Measurements from ENCODE around the gene DLST.
"Not testable (repeated sequence)": the region's sequence is repeated elsewhere in the genome, so short reads cannot be mapped to it uniquely, and the experiment has no call there.

Gene DLST

DNA sequence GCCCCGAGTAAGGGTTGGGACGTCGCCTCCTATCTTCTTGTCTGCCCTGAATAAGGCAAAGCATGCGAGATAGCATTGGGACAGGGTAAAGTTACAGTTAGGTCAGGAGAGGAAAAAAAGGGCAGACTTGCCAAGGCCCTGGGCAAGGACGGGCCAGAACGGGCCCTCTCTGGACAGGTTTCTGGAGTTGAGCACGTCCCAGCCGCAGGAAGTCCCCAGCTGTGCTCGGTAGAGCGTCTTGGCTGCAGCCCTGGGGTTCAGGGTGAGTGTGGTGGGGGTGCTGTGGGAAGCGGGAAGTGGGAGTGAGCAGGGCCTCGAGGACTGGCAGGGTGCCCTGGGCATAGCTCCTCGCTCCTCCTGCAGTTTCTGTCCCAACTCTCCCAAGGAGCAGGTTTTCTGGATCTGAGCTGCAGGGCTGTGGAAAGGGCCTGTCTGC, 35.9 kb downstream of the DLST start:
- no peak for DNase-seq (ENCODE audit: low read depth)

GRCh38 chr14:74918380-74918779, 36.7 kb downstream of the DLST start:
- no peak for DNase-seq (ENCODE audit: low read depth)

- no peak for DNase-seq (ENCODE audit: low read depth)
Measured at GRCh38 chr14:74919421-74920165, 37.9 kb downstream of the DLST start.

DNA sequence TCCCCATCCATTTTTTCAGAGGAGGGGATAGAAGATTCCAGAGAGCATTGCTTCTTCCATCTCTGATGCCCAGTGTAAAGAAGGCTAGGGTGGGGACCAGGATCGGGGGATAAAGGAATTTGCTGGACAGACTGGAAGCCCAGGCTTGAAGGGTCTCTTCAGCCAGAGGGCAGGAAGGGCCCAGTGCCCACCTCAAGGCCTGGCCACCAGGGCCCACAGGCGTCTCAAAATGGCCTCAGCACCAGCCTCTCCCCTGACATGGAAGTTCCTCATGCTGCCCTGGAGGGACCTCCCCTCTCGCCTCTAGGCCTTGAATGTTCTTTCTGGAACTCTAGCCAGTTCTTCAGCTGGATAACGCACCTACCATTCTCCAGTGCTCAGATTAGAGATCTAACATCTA, 38.6 kb downstream of the DLST start:
- no peak for DNase-seq (ENCODE audit: low read depth)

DNA sequence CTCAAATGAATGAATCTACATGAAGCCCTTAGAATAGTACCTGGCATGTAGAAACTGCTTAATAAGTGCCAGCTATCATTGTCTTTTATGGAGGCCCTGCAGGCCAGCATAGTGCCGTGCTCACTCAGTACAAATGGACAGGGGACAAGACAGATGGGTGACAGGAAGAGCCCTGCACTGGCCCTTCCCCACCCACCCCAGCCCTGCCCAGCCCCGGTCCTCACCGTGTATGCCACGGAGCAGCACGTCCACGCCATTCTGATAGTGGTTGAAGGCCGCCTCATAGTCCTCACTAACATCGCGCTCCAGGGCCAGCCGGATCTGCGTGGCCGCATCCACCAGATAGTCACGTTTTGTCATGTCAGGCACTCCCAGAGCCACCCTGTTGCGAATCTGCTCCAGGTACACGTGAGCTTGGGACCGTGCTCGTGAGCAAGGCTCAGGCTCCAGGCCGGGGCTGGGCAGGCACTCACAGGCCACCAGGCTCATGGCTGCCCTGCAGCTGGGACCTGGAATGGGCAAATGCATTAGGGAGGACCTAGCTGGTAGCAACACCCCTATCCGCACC, 39.4 kb downstream of the DLST start:
- DNase-seq (ENCODE audit: low read depth) = no peak

DNA sequence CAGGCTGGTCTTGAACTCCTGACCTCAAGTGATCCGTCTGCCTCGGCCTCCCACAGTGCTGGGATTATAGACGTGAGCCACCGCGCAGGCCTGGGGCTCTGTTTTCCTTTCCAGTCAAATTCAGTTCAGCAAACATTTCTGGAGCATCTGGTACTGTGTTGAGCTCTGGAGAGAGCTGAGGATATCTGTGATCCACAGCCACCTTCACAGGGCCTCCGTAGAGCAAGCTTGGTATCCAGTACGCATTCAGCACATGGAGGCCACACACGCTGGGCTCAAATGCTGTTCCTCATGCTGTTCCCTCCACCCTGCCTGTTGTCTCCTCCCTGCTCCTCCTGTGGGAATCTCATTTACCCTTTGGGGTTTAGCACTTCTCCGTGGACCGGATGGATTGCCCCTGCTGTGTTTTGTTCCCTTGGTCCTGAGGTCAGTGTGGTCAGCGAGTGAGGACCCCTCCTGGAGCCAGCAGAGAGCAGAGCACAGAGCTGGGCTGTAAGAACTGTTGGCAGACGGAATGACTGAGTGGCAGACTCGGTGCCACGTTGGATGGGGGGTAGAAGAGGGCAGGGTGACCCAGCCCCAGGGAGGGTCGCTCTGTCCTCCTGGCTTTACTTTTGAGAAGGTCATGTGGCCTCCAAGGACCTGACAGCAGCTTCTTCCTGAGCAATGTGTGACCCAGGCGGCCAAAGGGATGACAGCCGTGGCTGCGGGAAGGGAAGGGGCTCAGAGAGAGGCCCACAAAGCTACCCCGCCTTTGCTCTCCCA, 40.5 kb downstream of the DLST start:
- no peak for DNase-seq (ENCODE audit: low read depth)

DNA sequence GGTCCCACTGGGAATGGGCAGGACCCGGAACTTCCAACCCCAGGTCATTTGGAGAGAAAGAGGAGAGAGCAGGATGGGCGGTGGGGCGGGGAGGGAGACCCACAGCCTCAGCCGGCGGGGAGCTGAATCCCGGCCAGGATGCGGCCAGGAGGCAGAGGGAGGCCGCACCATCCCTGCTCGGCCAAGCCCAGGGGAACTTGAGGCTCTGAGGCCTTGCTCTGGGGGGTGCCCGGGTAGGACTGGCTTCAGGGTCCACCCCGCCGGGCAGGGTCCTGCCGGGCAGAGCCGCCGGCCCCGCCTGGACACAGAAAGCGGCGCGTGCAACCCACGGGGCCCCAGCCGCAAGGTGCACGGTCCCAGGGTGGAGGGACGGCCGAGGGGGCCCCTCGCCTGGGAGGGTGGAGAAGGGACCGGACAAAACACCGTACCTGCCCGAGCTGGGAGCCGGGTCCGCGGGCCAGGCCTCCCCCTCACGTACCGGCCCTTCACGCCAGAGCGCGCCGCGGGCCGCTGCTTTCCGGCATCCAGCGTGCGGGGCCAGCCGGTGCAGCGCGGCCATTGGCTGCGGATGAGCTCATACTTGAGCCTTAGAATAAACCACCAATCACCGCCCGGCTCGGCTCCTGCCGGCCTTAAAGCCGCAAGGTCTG, 41.2 kb downstream of the DLST start, which contains the start of gene RPS6KL1:
TSS of gene RPS6KL1 (minus strand) at position 509 of the 650 bp plus-strand sequence. CDS start 1,719 bp downstream, outside the sequence.
- DNase-seq (ENCODE audit: low read depth) = no peak

DNA sequence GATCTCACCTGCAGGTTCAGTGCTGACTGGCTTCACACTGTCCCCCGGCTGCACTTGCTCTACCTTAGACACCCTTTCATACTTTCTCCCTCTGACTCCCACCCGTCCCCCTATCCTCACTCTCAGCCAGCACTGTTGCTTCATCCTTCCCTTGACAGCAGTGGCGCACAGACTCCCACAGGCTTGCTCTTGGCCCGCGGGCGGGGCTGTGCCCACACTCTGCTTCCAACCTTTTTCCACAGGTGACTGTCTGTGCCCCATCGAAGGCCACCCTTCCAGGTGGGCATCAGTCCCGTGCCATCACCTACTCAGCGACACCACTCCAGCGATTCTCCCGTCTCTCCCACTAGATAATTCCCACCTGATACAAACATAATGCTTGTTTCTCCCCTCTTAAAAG, 42.3 kb downstream of the DLST start:
- no peak for DNase-seq (ENCODE audit: low read depth)

- no peak for DNase-seq (ENCODE audit: low read depth)
Measured at GRCh38 chr14:74927225-74927624, 45.5 kb downstream of the DLST start.

GRCh38 chr14:74929242-74929641, 47.5 kb downstream of the DLST start:
- no peak for DNase-seq (ENCODE audit: low read depth)

DNA sequence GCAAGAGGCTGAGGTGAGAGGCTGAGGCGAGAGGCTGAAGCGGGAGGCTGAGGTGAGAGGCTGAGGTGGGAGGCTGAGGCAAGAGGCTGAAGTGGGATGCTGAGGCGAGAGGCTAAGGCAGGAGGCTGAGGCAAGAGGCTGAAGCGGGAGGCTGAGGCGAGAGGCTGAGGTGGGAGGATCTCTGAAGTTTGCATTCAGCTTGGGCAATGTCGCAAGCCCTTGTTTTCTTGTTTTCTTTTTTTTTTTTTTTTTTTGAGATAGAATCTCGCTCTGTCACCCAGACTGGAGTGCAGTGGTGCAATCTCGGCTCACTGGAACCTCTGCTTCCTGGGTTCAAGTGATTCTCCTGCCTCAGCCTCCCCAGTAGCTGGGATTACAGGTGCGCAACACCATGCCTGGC, 50.0 kb downstream of the DLST start:
- not testable (repeated sequence) for DNase-seq (ENCODE audit: low read depth)

DNA sequence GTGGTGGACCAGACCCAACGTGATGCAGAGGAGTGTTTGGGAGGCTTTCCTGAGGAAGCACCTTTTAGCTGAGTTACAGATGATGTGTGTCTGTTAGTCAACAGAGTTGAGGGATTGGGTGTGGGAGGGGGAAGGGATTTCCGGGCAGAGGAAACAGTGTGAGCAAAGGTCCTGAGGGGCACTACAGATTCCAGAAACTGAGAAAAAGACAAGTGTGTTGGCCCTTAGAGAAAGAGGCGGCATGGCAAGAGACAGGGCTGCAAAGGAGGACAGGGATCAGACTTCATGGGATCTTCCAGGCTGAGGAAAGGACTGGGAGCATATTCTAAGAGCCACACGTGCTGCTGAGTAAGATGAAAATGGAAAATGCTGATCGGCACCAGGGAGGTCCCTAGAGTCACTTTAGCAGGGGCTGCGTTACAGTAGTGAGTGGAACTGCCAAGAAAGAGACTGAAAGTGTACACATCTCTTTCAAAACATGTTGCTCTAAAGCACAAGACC, 50.7 kb downstream of the DLST start:
- DNase-seq (ENCODE audit: low read depth) = no peak

DNA sequence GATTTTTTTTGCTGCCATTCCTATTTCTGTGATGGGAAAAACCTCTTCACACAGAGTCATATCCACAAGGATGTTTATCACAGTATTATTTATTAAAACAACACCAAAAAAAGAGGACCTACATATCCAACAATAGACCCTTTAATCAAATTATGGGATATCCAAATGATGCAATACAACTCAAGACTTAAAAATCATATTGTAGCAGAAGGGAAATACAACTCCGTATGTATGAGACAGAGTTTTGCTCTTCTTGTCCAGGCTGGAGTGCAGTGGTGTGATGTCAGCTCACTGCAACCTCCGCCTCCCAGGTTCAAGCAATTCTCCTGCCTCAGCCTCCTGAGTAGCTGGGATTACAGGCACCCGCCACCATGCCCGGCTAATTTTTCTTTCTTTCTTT, 51.2 kb downstream of the DLST start:
- not testable (repeated sequence) for DNase-seq (ENCODE audit: low read depth)

GRCh38 chr14:74934041-74934440, 52.3 kb downstream of the DLST start:
- no peak for DNase-seq (ENCODE audit: low read depth)

GRCh38 chr14:74934476-74935359, 53.0 kb downstream of the DLST start:
- no peak for DNase-seq (ENCODE audit: low read depth)

GRCh38 chr14:74935360-74935680, 53.6 kb downstream of the DLST start:
- DNase-seq (ENCODE audit: low read depth) = no peak

DNA sequence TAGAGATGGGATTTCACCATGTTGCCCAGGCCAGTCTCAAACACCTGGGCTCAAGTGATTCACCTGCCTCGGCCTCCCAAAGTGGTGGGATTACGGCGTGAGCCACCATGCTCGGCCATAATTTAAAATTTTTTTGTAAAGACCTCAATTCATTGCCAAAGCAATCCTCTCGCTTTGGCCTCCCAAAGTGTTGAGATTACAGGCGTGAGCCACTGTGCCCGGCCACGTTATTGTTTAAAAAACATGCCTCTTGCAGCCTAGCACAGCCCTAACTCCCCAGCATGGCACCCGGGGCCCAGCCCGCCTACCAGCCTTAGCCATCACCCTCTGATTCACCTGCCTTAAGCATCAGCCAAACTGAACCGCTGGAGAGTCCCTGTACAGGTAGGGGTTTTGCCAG, 54.4 kb downstream of the DLST start:
- no peak for DNase-seq (ENCODE audit: low read depth)

- no peak for DNase-seq (ENCODE audit: low read depth)
Measured at GRCh38 chr14:74936731-74937130, 55.0 kb downstream of the DLST start.

DNA sequence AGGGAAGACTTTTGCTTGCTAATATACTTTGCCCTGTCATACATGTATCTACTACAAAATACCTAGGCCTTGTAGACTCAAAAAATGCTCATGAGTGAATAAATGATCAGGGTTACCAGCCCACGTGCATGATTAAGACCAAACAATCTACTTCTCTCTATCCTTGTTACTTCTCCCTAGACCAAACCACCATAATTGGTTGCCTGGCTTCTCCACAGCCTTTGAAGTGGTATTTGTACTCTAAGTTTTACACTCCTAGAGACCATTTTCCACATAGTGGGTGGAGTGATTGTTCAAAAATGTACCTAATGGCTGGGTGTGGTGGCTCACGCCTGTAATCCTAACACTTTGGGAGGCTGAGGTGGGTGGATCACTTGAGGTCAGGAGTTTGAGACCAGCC, 55.5 kb downstream of the DLST start:
- DNase-seq (ENCODE audit: low read depth) = no peak

GRCh38 chr14:74938531-74939495, 57.1 kb downstream of the DLST start:
- DNase-seq (ENCODE audit: low read depth) = no peak

Data from HS-27A (cell line).